IMR-90 (cell line): ENCODE data around the gene KYNU. TPM values are rescaled to one million over a fixed set of nuclear protein-coding genes. Genes with fewer than 3 reads are reported as not detected.

Experiments
- ATAC-seq: fragments of 200-7000 bp; cut with Tn5 transposase; 2 replicates; pipeline ENCODE4 v1.9.1; 2020; ENCODE audit warnings: low read depth, mild to moderate bottlenecking, moderate library complexity
- BruUV-seq: library from RNA; stranded (reverse); fragments of 400-500 nt; replicated peaks from 2 replicates; lab custom pipeline; 2021; lab: Mats Ljungman, UMichigan
- CTCF ChIA-PET: fragments of 300-600 bp; formaldehyde crosslinking; extraction: SDS; loops from one replicate; lab custom pipeline; 2021; ENCODE audit warnings: antibody characterized with exemption; lab: Yijun Ruan, JAX
- POLR2A ChIA-PET: fragments of 300-600 bp; sonication (Branson Sonifier 250); formaldehyde crosslinking; loops from one replicate; lab custom pipeline; 2022; ENCODE audit warnings: antibody characterized with exemption; ENCODE audit not compliant: unreplicated experiment; lab: Charles Lee
- DNase-seq: peaks from one replicate; pipeline ENCODE4 v3.0.0; 2013
- H2AFZ ChIP-seq: replicated peaks from 2 replicates; pipeline ENCODE3; 2013; ENCODE audit warnings: low read length, mild to moderate bottlenecking; ENCODE audit not compliant: poor library complexity
- H2AK5ac ChIP-seq: 2 replicates; pipeline ENCODE4 v1.6.1; 2013; ENCODE audit warnings: low read depth, low read length, inconsistent platforms
- H2AK9ac ChIP-seq: replicated peaks from 2 replicates; pipeline ENCODE3; 2013; ENCODE audit warnings: mild to moderate bottlenecking, low read depth, low read length, moderate library complexity; ENCODE audit not compliant: poor library complexity
- H2BK120ac ChIP-seq: 2 replicates; pipeline ENCODE4 v1.6.1; 2013; ENCODE audit warnings: low read depth, low read length, inconsistent platforms
- H2BK15ac ChIP-seq: 3 replicates; pipeline ENCODE4 v1.6.1; 2013; ENCODE audit warnings: low read depth, low read length, inconsistent platforms
- H2BK20ac ChIP-seq: 2 replicates; pipeline ENCODE4 v1.6.1; 2013; ENCODE audit warnings: low read depth, mild to moderate bottlenecking, inconsistent platforms, low read length, moderate library complexity
- H2BK5ac ChIP-seq: 2 replicates; pipeline ENCODE4 v1.6.1; 2013; ENCODE audit warnings: mild to moderate bottlenecking, low read depth, low read length, inconsistent platforms; ENCODE audit not compliant: poor library complexity, severe bottlenecking
- H3K14ac ChIP-seq: replicated peaks from 2 replicates; pipeline ENCODE4 v1.6.1; 2013; ENCODE audit warnings: low read depth, low read length, inconsistent platforms
- H3K18ac ChIP-seq: 2 replicates; pipeline ENCODE4 v1.6.1; 2013; ENCODE audit warnings: low read depth, low read length, control low read depth
- H3K23ac ChIP-seq: 2 replicates; pipeline ENCODE4 v1.6.1; 2013; ENCODE audit warnings: low read depth, low read length, inconsistent platforms
- H3K27ac ChIP-seq: 2 replicates; pipeline ENCODE4 v1.5.1; 2013; ENCODE audit warnings: mild to moderate bottlenecking, control low read depth, low read length; ENCODE audit not compliant: insufficient read depth
- H3K27me3 ChIP-seq: 2 replicates; pipeline ENCODE4 v1.6.1; 2013; ENCODE audit warnings: low read length; ENCODE audit not compliant: control insufficient read depth, insufficient read depth
- H3K36me3 ChIP-seq: 2 replicates; pipeline ENCODE4 v1.6.1; 2013; ENCODE audit warnings: low read length, mixed read lengths; ENCODE audit not compliant: control insufficient read depth, insufficient read depth
- H3K4ac ChIP-seq: 2 replicates; pipeline ENCODE4 v1.6.1; 2013; ENCODE audit warnings: low read depth, low read length, inconsistent platforms
- H3K4me1 ChIP-seq: 2 replicates; pipeline ENCODE4 v1.6.1; 2013; ENCODE audit warnings: low read length, mixed read lengths; ENCODE audit not compliant: control insufficient read depth, insufficient read depth
- H3K4me2 ChIP-seq: 2 replicates; pipeline ENCODE4 v1.6.1; 2013; ENCODE audit warnings: low read depth, mild to moderate bottlenecking, control low read depth, low read length, moderate library complexity
- H3K4me3 ChIP-seq: 2 replicates; pipeline ENCODE4 v1.5.1; 2013; ENCODE audit warnings: low read depth, mild to moderate bottlenecking, control low read depth, low read length, moderate library complexity; ENCODE audit not compliant: insufficient read depth
- H3K56ac ChIP-seq: 2 replicates; pipeline ENCODE4 v1.6.1; 2013; ENCODE audit warnings: low read length, inconsistent platforms; ENCODE audit not compliant: insufficient read depth; ENCODE audit errors: extremely low read depth
- H3K79me1 ChIP-seq, 2 experiments: 2 replicates each; pipeline ENCODE4 v1.6.1; 2013; ENCODE audit warnings: low read length in 2 of 2, inconsistent platforms in 1 of 2, low read depth in 1 of 2
- H3K9ac ChIP-seq: 2 replicates; pipeline ENCODE4 v1.6.1; 2013; ENCODE audit warnings: low read depth, low read length, control low read depth
- H3K9me1 ChIP-seq: 2 replicates; pipeline ENCODE4 v1.6.1; 2013; ENCODE audit warnings: low read length, inconsistent platforms; ENCODE audit not compliant: insufficient read depth
- H3K9me3 ChIP-seq: 2 replicates; pipeline ENCODE4 v1.6.1; 2013; ENCODE audit warnings: low read length; ENCODE audit not compliant: control insufficient read depth, insufficient read depth
- H4K20me1 ChIP-seq: 2 replicates; pipeline ENCODE4 v1.6.1; 2013; ENCODE audit warnings: low read length, inconsistent platforms; ENCODE audit not compliant: insufficient read depth
- H4K5ac ChIP-seq: 2 replicates; pipeline ENCODE4 v1.6.1; 2013; ENCODE audit warnings: mild to moderate bottlenecking, low read depth, low read length, control low read depth
- H4K8ac ChIP-seq, 2 experiments: 2 replicates each; pipeline ENCODE4 v1.6.1; 2013; ENCODE audit warnings: low read depth in 2 of 2, low read length in 2 of 2, control low read depth in 1 of 2, inconsistent platforms in 1 of 2
- H4K91ac ChIP-seq: 2 replicates; pipeline ENCODE4 v1.6.1; 2013; ENCODE audit warnings: low read depth, low read length, inconsistent platforms; ENCODE audit not compliant: insufficient read depth
- BHLHE40 ChIP-seq: fragments of 150-350 bp; IDR thresholded peaks from 2 replicates; pipeline ENCODE4 v1.6.1; 2016; ENCODE audit warnings: mild to moderate bottlenecking, low read depth, low read length
- CEBPB ChIP-seq: IDR thresholded peaks from 2 replicates; pipeline ENCODE4 v1.6.1; 2012; ENCODE audit warnings: low read depth, low read length, improper control_type of control experiment
- CHD1 ChIP-seq: IDR thresholded peaks from 2 replicates; pipeline ENCODE4 v1.6.1; 2012; ENCODE audit warnings: low read depth, low read length, improper control_type of control experiment
- ELK1 ChIP-seq: fragments of 150-350 bp; IDR thresholded peaks from 2 replicates; pipeline ENCODE4 v1.6.1; 2016; ENCODE audit warnings: low read depth, mild to moderate bottlenecking, low read length, moderate library complexity, borderline replicate concordance
- FOS ChIP-seq: fragments of 150-350 bp; IDR thresholded peaks from 2 replicates; pipeline ENCODE4 v1.6.1; 2016; ENCODE audit warnings: low read depth, low read length
- MAFK ChIP-seq: IDR thresholded peaks from 2 replicates; pipeline ENCODE4 v1.6.1; 2012; ENCODE audit warnings: low read depth, low read length, improper control_type of control experiment
- MAZ ChIP-seq: IDR thresholded peaks from 2 replicates; pipeline ENCODE4 v1.6.1; 2012; ENCODE audit warnings: low read depth, mild to moderate bottlenecking, low read length, improper control_type of control experiment, moderate library complexity, borderline replicate concordance
- MXI1 ChIP-seq: IDR thresholded peaks from 2 replicates; pipeline ENCODE4 v1.6.1; 2012; ENCODE audit warnings: low read depth, mild to moderate bottlenecking, low read length, moderate library complexity, borderline replicate concordance
- NFE2L2 ChIP-seq: fragments of 150-350 bp; IDR thresholded peaks from 2 replicates; pipeline ENCODE4 v1.6.1; 2016; ENCODE audit warnings: low read depth, mild to moderate bottlenecking, low read length
- POLR2A ChIP-seq: IDR thresholded peaks from 2 replicates; pipeline ENCODE4 v1.6.1; 2012; ENCODE audit warnings: mild to moderate bottlenecking, low read depth, low read length
- RAD21 ChIP-seq: IDR thresholded peaks from 2 replicates; pipeline ENCODE4 v1.6.1; 2012; ENCODE audit warnings: low read length, improper control_type of control experiment
- RCOR1 ChIP-seq: IDR thresholded peaks from 2 replicates; pipeline ENCODE4 v1.6.1; 2012; ENCODE audit warnings: mild to moderate bottlenecking, low read length, improper control_type of control experiment; ENCODE audit not compliant: insufficient replicate concordance
- RFX5 ChIP-seq: IDR thresholded peaks from 2 replicates; pipeline ENCODE4 v1.8.0; 2012; ENCODE audit warnings: low read depth, mild to moderate bottlenecking, low read length, moderate library complexity
- SMC3 ChIP-seq: fragments of 150-350 bp; IDR thresholded peaks from 2 replicates; pipeline ENCODE4 v1.6.1; 2016; ENCODE audit warnings: low read depth, mild to moderate bottlenecking, antibody characterized with exemption, low read length, moderate library complexity
- USF2 ChIP-seq: fragments of 150-350 bp; IDR thresholded peaks from 2 replicates; pipeline ENCODE4 v1.6.1; 2017; ENCODE audit warnings: mild to moderate bottlenecking, antibody characterized with exemption, low read length, low read depth
- WGBS, 2 experiments: methylation state at CpG; one replicate each; pipeline versions ENCODE4 v1.1.5 to v1.1.7; 2013; ENCODE audit warnings: missing lambda C conversion rate in 2 of 2; ENCODE audit not compliant: insufficient read length in 1 of 2; ENCODE audit errors: extremely low coverage in 2 of 2; 5-methylcytosine and 5-hydroxymethylcytosine counted together
- dilution Hi-C: fragments of 300-500 bp; cut with HindIII; formaldehyde crosslinking; loops from one replicate; pipeline ENCODE4 v1.14.3; 2018; ENCODE audit warnings: low sequenced_read_pairs; ENCODE audit not compliant: unreplicated experiment
- in situ Hi-C: fragments of 300-500 bp; cut with MboI; formaldehyde crosslinking; loops from 3 replicates; pipeline ENCODE4 v1.14.3; 2019; ENCODE audit warnings: low sequenced_read_pairs, inconsistent platforms, mixed read lengths
- intact Hi-C: fragments of 100-400 bp; cut with micrococcal nuclease; formaldehyde crosslinking; loops from 2 replicates; pipeline ENCODE4 v1.10.0; 2022
- polyA plus RNA-seq, 3 experiments: library from polyadenylated mRNA; depleted of rRNA; stranded (reverse); fragments of >200 nt; gene quantifications; 2 replicates each; pipeline ENCODE4 v1.2.3, GENCODE V29; 2012; ENCODE audit warnings: low replicate concordance in 1 of 3
- total RNA-seq: library from RNA; depleted of rRNA; stranded (reverse); fragments of >200 nt; gene quantifications from 2 replicates; pipeline ENCODE4 v1.2.3, GENCODE V29; 2012
- TF ChIP-seq, protein P1 (sequence below): conservative IDR thresholded peaks from 2 replicates; pipeline ENCODE4 v1.5.1; 2012; ENCODE audit warnings: mild to moderate bottlenecking, low read depth, low read length, improper control_type of control experiment

Gene KYNU
- total and polyA plus RNA-seq, 2 of the 4 experiments (the other 2 are of a cell fraction): 0.75 to 2.9 TPM

DNA sequence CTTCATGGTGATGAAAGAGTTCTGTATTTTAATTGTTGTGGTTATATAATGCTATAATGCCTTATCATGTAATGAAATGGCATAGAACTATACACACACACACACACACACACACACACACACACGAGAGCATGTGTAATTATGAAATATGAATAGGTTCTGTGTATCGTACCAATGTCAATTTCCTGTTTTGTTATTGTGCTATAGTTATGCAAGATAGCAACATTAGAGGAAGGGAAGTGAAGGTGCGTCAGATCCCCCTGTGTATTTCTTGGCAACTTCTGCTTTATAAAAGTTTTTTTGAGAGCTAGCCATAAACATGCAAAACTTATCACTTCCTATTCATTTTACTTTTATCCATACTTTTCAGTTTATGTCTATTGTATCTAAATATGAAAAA lies 191.0 kb downstream of the KYNU start:
- Histone ChIP-seq H4K8ac (no peak overlapping the region), H2BK120ac (no peak overlapping the region), H2BK15ac (no peak overlapping the region), H3K14ac (no peak overlapping the region), H3K4me3 (no peak overlapping the region), H4K5ac (no peak overlapping the region), H3K23ac (no peak overlapping the region), H2BK5ac (no peak overlapping the region), H3K4me2 (no peak overlapping the region), H4K20me1 (no peaks in the 10 kb centered on the region), H3K18ac (no peak overlapping the region), H2AFZ (no peak overlapping the region), H3K56ac (no peak overlapping the region), H3K27me3 (no peaks in the 10 kb centered on the region), H3K4ac (no peak overlapping the region), H3K27ac (no peak overlapping the region), H2BK20ac (no peak overlapping the region), H4K91ac (no peak overlapping the region), H3K9me1 (no peaks in the 10 kb centered on the region), H2AK9ac (no peak overlapping the region), H3K79me1 (no peaks in the 10 kb centered on the region), H3K36me3 (no peaks in the 10 kb centered on the region), H3K4me1 (no peaks in the 10 kb centered on the region), H3K9me3 (no peaks in the 10 kb centered on the region), H3K9ac (no peak overlapping the region), H2AK5ac (no peak overlapping the region)
- DNase-seq (no peak), ATAC-seq (no peak)
- POLR2A ChIA-PET: no interaction called here
- WGBS, 2 experiments: no CpG with 5 or more reads among the region's 3 CpGs
- dilution Hi-C loops (no loop called here), intact Hi-C loops (no loop called here), in situ Hi-C loops (no loop called here)
- TF ChIP-seq ELK1 (no peak), USF2 (no peak), MAZ (no peak), POLR2A (no peak), SMC3 (no peak), RCOR1 (no peak), RFX5 (no peak), CHD1 (no peak), CEBPB (no peak), RAD21 (no peak), BHLHE40 (no peak), MAFK (no peak), FOS (no peak), NFE2L2 (no peak), MXI1 (no peak)
- TF ChIP-seq, protein P1, sequence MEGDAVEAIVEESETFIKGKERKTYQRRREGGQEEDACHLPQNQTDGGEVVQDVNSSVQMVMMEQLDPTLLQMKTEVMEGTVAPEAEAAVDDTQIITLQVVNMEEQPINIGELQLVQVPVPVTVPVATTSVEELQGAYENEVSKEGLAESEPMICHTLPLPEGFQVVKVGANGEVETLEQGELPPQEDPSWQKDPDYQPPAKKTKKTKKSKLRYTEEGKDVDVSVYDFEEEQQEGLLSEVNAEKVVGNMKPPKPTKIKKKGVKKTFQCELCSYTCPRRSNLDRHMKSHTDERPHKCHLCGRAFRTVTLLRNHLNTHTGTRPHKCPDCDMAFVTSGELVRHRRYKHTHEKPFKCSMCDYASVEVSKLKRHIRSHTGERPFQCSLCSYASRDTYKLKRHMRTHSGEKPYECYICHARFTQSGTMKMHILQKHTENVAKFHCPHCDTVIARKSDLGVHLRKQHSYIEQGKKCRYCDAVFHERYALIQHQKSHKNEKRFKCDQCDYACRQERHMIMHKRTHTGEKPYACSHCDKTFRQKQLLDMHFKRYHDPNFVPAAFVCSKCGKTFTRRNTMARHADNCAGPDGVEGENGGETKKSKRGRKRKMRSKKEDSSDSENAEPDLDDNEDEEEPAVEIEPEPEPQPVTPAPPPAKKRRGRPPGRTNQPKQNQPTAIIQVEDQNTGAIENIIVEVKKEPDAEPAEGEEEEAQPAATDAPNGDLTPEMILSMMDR: no peak
- no TSS peak for BruUV-seq
- CTCF ChIA-PET: no interaction called here
